Measurements from ENCODE around the gene ABCD3. TPM values are rescaled to one million over a fixed set of nuclear protein-coding genes. Genes with fewer than 3 reads are reported as not detected.

The ABCD3 gene
- total RNA-seq, 1 experiment from 2014 or later = 93.4 TPM

- Histone ChIP-seq H3K36me3 (ENCODE audit: control insufficient read depth, insufficient read depth, low read length) (no peaks in the 10 kb centered on the region), H3K9me3 (no peaks in the 10 kb centered on the region), H3K27me3 (replicated peaks; ENCODE audit: control insufficient read depth, insufficient read depth, low read length) (no peaks in the 10 kb centered on the region), H3K4me3 (ENCODE audit: low read depth, low read length) (no peak overlapping the region), H3K4me1 (0 out of 2 replicates have a peak, but pooled peaks cover 5% of the 10 kb centered on the region)
- Mint-ChIP-seq H3K4me1 (ENCODE audit: low read depth, unreplicated experiment) (peaks cover 8% of the 10 kb centered on the region), H3K36me3 (ENCODE audit: insufficient read depth, unreplicated experiment) (no peaks in the 10 kb centered on the region), H3K9me3 (ENCODE audit: unreplicated experiment) (no peaks in the 10 kb centered on the region), H3K27me3 (ENCODE audit: insufficient read depth, unreplicated experiment) (no peaks in the 10 kb centered on the region), H3K4me3 (ENCODE audit: unreplicated experiment) (no peak overlapping the region), H3K27ac (ENCODE audit: unreplicated experiment) (no peak overlapping the region)
- no TSS peak for BruUV-seq (replicated peaks)
- DNase-seq = no peak
- TF ChIP-seq CTCF (IDR thresholded peaks at IDR 0.05; ENCODE audit: insufficient read depth in 1 of 2, low read depth in 1 of 2, low read length in 1 of 2, severe bottlenecking in 1 of 2, unreplicated experiment in 1 of 2) = no peak
- ChIA-PET POLR2A (no interaction called here), CTCF (no interaction called here)
- intact Hi-C loops (cut with micrococcal nuclease; ENCODE audit: unreplicated experiment) = no loop called here
Observed at GRCh38 chr1:94411237-94411636, 7.0 kb upstream of the ABCD3 start.

- Histone ChIP-seq H3K36me3 (ENCODE audit: control insufficient read depth, insufficient read depth, low read length) (no peaks in the 10 kb centered on the region), H3K27me3 (replicated peaks; ENCODE audit: control insufficient read depth, insufficient read depth, low read length) (no peaks in the 10 kb centered on the region), H3K4me1 (peaks cover 11% of the 10 kb centered on the region; the same call in 1 of the 2 replicates), H3K4me3 (ENCODE audit: low read depth, low read length) (no peak overlapping the region), H3K9me3 (no peaks in the 10 kb centered on the region)
- TF ChIP-seq CTCF (IDR thresholded peaks at IDR 0.05; ENCODE audit: insufficient read depth in 1 of 2, low read depth in 1 of 2, low read length in 1 of 2, severe bottlenecking in 1 of 2, unreplicated experiment in 1 of 2) = no peak
- BruUV-seq (replicated peaks) = no TSS peak
- Mint-ChIP-seq H3K27ac (ENCODE audit: unreplicated experiment) (no peak overlapping the region), H3K27me3 (ENCODE audit: insufficient read depth, unreplicated experiment) (no peaks in the 10 kb centered on the region), H3K36me3 (ENCODE audit: insufficient read depth, unreplicated experiment) (no peaks in the 10 kb centered on the region), H3K4me1 (ENCODE audit: low read depth, unreplicated experiment) (peaks cover 4% of the 10 kb centered on the region), H3K9me3 (ENCODE audit: unreplicated experiment) (no peaks in the 10 kb centered on the region), H3K4me3 (ENCODE audit: unreplicated experiment) (no peak overlapping the region)
- ChIA-PET CTCF (no interaction called here), POLR2A (no interaction called here)
- intact Hi-C loops (cut with micrococcal nuclease; ENCODE audit: unreplicated experiment) = no loop called here
- no peak for DNase-seq
Observed at GRCh38 chr1:94413311-94413710, 4.9 kb upstream of the ABCD3 start.

GRCh38 chr1:94416901-94417727 is 1.1 kb upstream of the ABCD3 start:
- Mint-ChIP-seq H3K4me1 (ENCODE audit: low read depth, unreplicated experiment) (peaks cover 10% of the 10 kb centered on the region), H3K4me3 (ENCODE audit: unreplicated experiment) (no peak overlapping the region), H3K27me3 (ENCODE audit: insufficient read depth, unreplicated experiment) (no peaks in the 10 kb centered on the region), H3K36me3 (ENCODE audit: insufficient read depth, unreplicated experiment) (no peaks in the 10 kb centered on the region), H3K9me3 (ENCODE audit: unreplicated experiment) (no peaks in the 10 kb centered on the region), H3K27ac (ENCODE audit: unreplicated experiment) (no peak overlapping the region)
- DNase-seq = no peak
- ChIA-PET POLR2A (interaction anchor here (0.6 to 1.0 kb wide), 4 partner anchors 33 to 942 kb away, joined by 3 to 5 read pairs (median 4); no protein-coding TSS in a partner anchor), CTCF (interaction anchor here (0.7 to 1.0 kb wide), 3 partner anchors 46 to 81 kb away, joined by 4 to 7 read pairs (median 5); no protein-coding TSS in a partner anchor)
- TF ChIP-seq CTCF (IDR thresholded peaks at IDR 0.05; ENCODE audit: insufficient read depth in 1 of 2, low read depth in 1 of 2, low read length in 1 of 2, severe bottlenecking in 1 of 2, unreplicated experiment in 1 of 2) = no peak
- no peaks in the 10 kb centered on the region for H3K9me3 ChIP-seq
- TSS peak; percentile 81 for BruUV-seq (replicated peaks)
- H3K4me3 ChIP-seq (ENCODE audit: low read depth, low read length) = peak overlapping the region; percentile 45
- H3K4me1 ChIP-seq = peaks cover 17% of the 10 kb centered on the region
- no peaks in the 10 kb centered on the region for H3K27me3 ChIP-seq (replicated peaks; ENCODE audit: control insufficient read depth, insufficient read depth, low read length)
- intact Hi-C loops (cut with micrococcal nuclease; ENCODE audit: unreplicated experiment) = no loop called here
- H3K36me3 ChIP-seq (ENCODE audit: control insufficient read depth, insufficient read depth, low read length) = no peaks in the 10 kb centered on the region

Data from Caco-2 (cell line).